Endothelial cell of umbilical vein (primary cell): Measurements from ENCODE around the gene MYO9A. TPM values are rescaled to one million over a fixed set of nuclear protein-coding genes. Genes with fewer than 3 reads are reported as not detected.

Source experiments
- BruUV-seq: library from RNA; stranded (reverse); fragments of 400-500 nt; replicated peaks from 2 replicates; lab custom pipeline; 2021; lab: Mats Ljungman, UMichigan
- CTCF ChIA-PET: fragments of 300-600, 350-600 bp; sonication (Branson Sonifier 250); formaldehyde crosslinking; loops from one replicate; lab custom pipeline; 2021; ENCODE audit warnings: antibody characterized with exemption, inconsistent platforms; lab: Charles Lee
- POLR2A ChIA-PET: fragments of 300-600, 350-600 bp; sonication (Branson Sonifier 250); formaldehyde crosslinking; loops from one replicate; lab custom pipeline; 2021; ENCODE audit warnings: antibody characterized with exemption, inconsistent platforms; lab: Charles Lee
- DNase-seq: peaks from one replicate; pipeline ENCODE4 v3.0.0-alpha.2; 2011; ENCODE audit warnings: low read depth, low spot score
- FAIRE-seq: peaks from 2 replicates; lab custom pipeline; 2011; peaks lifted over from hg19 to GRCh38; lab: Jason Lieb, UNC
- H2AFZ ChIP-seq: 2 replicates; pipeline ENCODE4 v1.6.0; 2012; ENCODE audit warnings: low read depth, low read length, control low read depth, inconsistent platforms
- H3K27ac ChIP-seq: 2 replicates; pipeline ENCODE4 v1.5.1; 2011; ENCODE audit warnings: low read depth, mild to moderate bottlenecking, control low read depth, low read length, moderate library complexity; ENCODE audit not compliant: insufficient read depth
- H3K27me3 ChIP-seq, 2 experiments: 2 replicates each; pipeline versions ENCODE4 v1.6.0 to v1.6.1; 2011; ENCODE audit warnings: low read length in 2 of 2, mixed read lengths in 1 of 2; ENCODE audit not compliant: control insufficient read depth in 2 of 2, insufficient read depth in 2 of 2
- H3K36me3 ChIP-seq, 2 experiments: 2 replicates in 1 of 2; 3 replicates in 1 of 2; pipeline ENCODE4 v1.5.1; 2011; ENCODE audit warnings: low read length in 2 of 2, mild to moderate bottlenecking in 1 of 2, moderate library complexity in 1 of 2; ENCODE audit not compliant: control insufficient read depth in 2 of 2, insufficient read depth in 2 of 2; ENCODE audit errors: extremely low read depth in 1 of 2
- H3K4me1 ChIP-seq: 3 replicates; pipeline ENCODE4 v1.5.1; 2011; ENCODE audit warnings: mild to moderate bottlenecking, low read length; ENCODE audit not compliant: control insufficient read depth, insufficient read depth; ENCODE audit errors: extremely low read depth
- H3K4me2 ChIP-seq: 2 replicates; pipeline ENCODE4 v1.6.1; 2011; ENCODE audit warnings: low read length, control low read depth, mixed read lengths; ENCODE audit not compliant: insufficient read depth
- H3K4me3 ChIP-seq, 3 experiments: fragments of 200-600 bp in 1 of 3; sonication (generic), shearing (Covaris generic) in 1 of 3; replicated peaks in 1 of 3; 2 replicates each; pipeline ENCODE4 v1.5.1; 2011 to 2016; ENCODE audit warnings: control low read depth in 3 of 3, low read length in 3 of 3, mild to moderate bottlenecking in 2 of 3, inconsistent platforms in 1 of 3, low read depth in 1 of 3, moderate library complexity in 1 of 3; ENCODE audit not compliant: insufficient read depth in 1 of 3
- H3K79me2 ChIP-seq: 2 replicates; pipeline ENCODE4 v1.6.0; 2012; ENCODE audit warnings: low read length, inconsistent platforms; ENCODE audit not compliant: control insufficient read depth, insufficient read depth
- H3K9ac ChIP-seq: replicated peaks from 2 replicates; pipeline ENCODE3; 2011; ENCODE audit warnings: low read length, control low read depth; ENCODE audit not compliant: insufficient read depth; ENCODE audit errors: extremely low read depth
- H3K9me1 ChIP-seq: replicated peaks from 3 replicates; pipeline ENCODE4 v1.6.0; 2011; ENCODE audit warnings: mild to moderate bottlenecking, low read length; ENCODE audit not compliant: control insufficient read depth, insufficient read depth; ENCODE audit errors: extremely low read depth
- H3K9me3 ChIP-seq: replicated peaks from 2 replicates; pipeline ENCODE4 v1.5.1; 2012; ENCODE audit warnings: low read length, inconsistent platforms; ENCODE audit not compliant: control insufficient read depth, insufficient read depth
- H4K20me1 ChIP-seq: replicated peaks from 2 replicates; pipeline ENCODE3; 2011; ENCODE audit warnings: mild to moderate bottlenecking, low read length; ENCODE audit not compliant: control insufficient read depth, insufficient read depth; ENCODE audit errors: extremely low read depth
- EZH2 ChIP-seq: IDR thresholded peaks from 2 replicates; pipeline ENCODE4 v1.6.1; 2012; ENCODE audit warnings: borderline replicate concordance, low read depth, mild to moderate bottlenecking, moderate library complexity, low read length, inconsistent platforms; ENCODE audit not compliant: severe bottlenecking
- FOS ChIP-seq: IDR thresholded peaks from 2 replicates; pipeline ENCODE4 v1.6.1; 2011; ENCODE audit warnings: mild to moderate bottlenecking, low read length, moderate library complexity, borderline replicate concordance; ENCODE audit not compliant: insufficient read depth
- GATA2 ChIP-seq: IDR thresholded peaks from 2 replicates; pipeline ENCODE4 v1.7.0; 2011; ENCODE audit warnings: low read depth, mild to moderate bottlenecking, moderate library complexity, mixed read lengths, low read length; ENCODE audit not compliant: insufficient read length, insufficient read depth
- JUN ChIP-seq: IDR thresholded peaks from 2 replicates; pipeline ENCODE4 v1.6.1; 2011; ENCODE audit warnings: borderline replicate concordance, low read depth; ENCODE audit not compliant: insufficient read length, insufficient read depth
- MYC ChIP-seq: IDR thresholded peaks from one replicate; pipeline ENCODE4 v1.6.1; 2011; ENCODE audit warnings: mild to moderate bottlenecking, low read depth, low read length
- POLR2A ChIP-seq: IDR thresholded peaks from 2 replicates; pipeline ENCODE4 v1.6.1; 2012; ENCODE audit warnings: low read depth, mild to moderate bottlenecking, control low read depth, low read length
- POLR2AphosphoS5 ChIP-seq: IDR thresholded peaks from 2 replicates; pipeline ENCODE4 v1.6.1; 2012; ENCODE audit warnings: low read depth, mild to moderate bottlenecking, control low read depth, low read length, moderate library complexity; ENCODE audit not compliant: insufficient read depth
- dilution Hi-C: fragments of 300-500 bp; cut with MboI; formaldehyde crosslinking; loops from one replicate; pipeline ENCODE4 v1.15.0; 2019; ENCODE audit warnings: low sequenced_read_pairs; ENCODE audit not compliant: extremely low pct_ligation_motif_present
- intact Hi-C: fragments of 100-400 bp; cut with micrococcal nuclease; formaldehyde crosslinking; loops from one replicate; pipeline ENCODE4 v1.10.0; 2022
- polyA plus RNA-seq, 4 experiments: library from polyadenylated mRNA; depleted of rRNA in 3 of 4; stranded (reverse) in 3 of 4; unstranded in 1 of 4; fragments of >200 nt; gene quantifications; 2 replicates each; pipeline versions ENCODE4 v1.2.1 to v1.2.3, GENCODE V29; 2011 to 2012; ENCODE audit warnings: missing spikeins in 1 of 4
- total RNA-seq: library from RNA; stranded (reverse); gene quantifications from 2 replicates; pipeline ENCODE4 v1.2.3, GENCODE V29; 2021
- TF ChIP-seq, protein P1 (sequence below), 2 donors: IDR thresholded peaks; 1 replicate in 1 of 2; 2 replicates in 1 of 2; pipeline ENCODE4 v1.5.1; 2011; ENCODE audit warnings: low read length in 2 of 2, mild to moderate bottlenecking in 2 of 2, moderate library complexity in 2 of 2, control low read depth in 1 of 2, inconsistent platforms in 1 of 2, low read depth in 1 of 2; ENCODE audit not compliant: insufficient read depth in 1 of 2; ENCODE audit errors: extremely low read depth in 1 of 2
- TF ChIP-seq, protein P2 (sequence below): IDR thresholded peaks from 2 replicates; pipeline ENCODE4 v1.6.1; 2011; ENCODE audit not compliant: insufficient read depth, insufficient read length

The MYO9A gene
- total and polyA plus RNA-seq, 2 donors (not counting 3 experiments of a cell fraction or from before 2014, with no cell fraction given): 6.4 to 30.3 TPM

DNA sequence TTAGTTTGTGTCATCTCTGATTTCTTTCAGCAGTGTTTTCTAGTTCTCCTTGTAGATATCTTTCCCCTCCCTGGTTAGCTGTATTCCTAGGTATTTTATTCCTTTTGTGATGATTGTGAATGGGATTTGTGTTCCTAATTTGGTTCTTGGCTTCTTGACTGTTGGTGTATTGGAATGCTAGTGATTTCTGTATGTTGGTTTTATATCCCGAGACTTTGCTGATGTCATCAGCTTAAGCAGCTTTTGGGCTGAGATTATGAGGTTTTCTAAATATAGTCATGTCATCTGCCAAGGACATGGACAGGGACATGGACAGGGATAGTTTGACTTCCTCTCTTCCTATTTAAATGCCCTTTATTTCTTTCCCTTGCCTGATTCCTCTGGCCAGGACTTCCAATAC lies 35.8 kb downstream of the MYO9A start:
- Histone ChIP-seq H3K27me3 (no peaks in the 10 kb centered on the region), H3K9me3 (no peaks in the 10 kb centered on the region), H3K27ac (no peak overlapping the region), H3K9me1 (no peaks in the 10 kb centered on the region), H3K4me2 (no peak overlapping the region), H2AFZ (no peak overlapping the region), H4K20me1 (no peaks in the 10 kb centered on the region), H3K4me3 (no peak overlapping the region), H3K79me2 (no peaks in the 10 kb centered on the region), H3K9ac (no peak overlapping the region), H3K4me1 (no peaks in the 10 kb centered on the region), H3K36me3 (no peaks in the 10 kb centered on the region)
- CTCF ChIA-PET: no interaction called here
- FAIRE-seq: no peak
- TF ChIP-seq FOS: no peak
- TF ChIP-seq, protein P1, sequence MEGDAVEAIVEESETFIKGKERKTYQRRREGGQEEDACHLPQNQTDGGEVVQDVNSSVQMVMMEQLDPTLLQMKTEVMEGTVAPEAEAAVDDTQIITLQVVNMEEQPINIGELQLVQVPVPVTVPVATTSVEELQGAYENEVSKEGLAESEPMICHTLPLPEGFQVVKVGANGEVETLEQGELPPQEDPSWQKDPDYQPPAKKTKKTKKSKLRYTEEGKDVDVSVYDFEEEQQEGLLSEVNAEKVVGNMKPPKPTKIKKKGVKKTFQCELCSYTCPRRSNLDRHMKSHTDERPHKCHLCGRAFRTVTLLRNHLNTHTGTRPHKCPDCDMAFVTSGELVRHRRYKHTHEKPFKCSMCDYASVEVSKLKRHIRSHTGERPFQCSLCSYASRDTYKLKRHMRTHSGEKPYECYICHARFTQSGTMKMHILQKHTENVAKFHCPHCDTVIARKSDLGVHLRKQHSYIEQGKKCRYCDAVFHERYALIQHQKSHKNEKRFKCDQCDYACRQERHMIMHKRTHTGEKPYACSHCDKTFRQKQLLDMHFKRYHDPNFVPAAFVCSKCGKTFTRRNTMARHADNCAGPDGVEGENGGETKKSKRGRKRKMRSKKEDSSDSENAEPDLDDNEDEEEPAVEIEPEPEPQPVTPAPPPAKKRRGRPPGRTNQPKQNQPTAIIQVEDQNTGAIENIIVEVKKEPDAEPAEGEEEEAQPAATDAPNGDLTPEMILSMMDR (IDR thresholded peaks at IDR 0.05; ENCODE audit: extremely low read depth in 1 of 2, insufficient read depth in 1 of 2, low read depth in 1 of 2, low read length in 2 of 2): no peak
- TF ChIP-seq POLR2AphosphoS5: no peak
- TF ChIP-seq JUN: no peak
- TF ChIP-seq POLR2A: no peak
- TF ChIP-seq, protein P2, sequence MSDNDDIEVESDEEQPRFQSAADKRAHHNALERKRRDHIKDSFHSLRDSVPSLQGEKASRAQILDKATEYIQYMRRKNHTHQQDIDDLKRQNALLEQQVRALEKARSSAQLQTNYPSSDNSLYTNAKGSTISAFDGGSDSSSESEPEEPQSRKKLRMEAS: no peak
- TF ChIP-seq MYC: no peak
- TF ChIP-seq EZH2: no peak
- no peak for TF ChIP-seq GATA2
- no TSS peak for BruUV-seq
- intact Hi-C loops (no loop called here), dilution Hi-C loops (no loop called here)
- POLR2A ChIA-PET: no interaction called here
- no peak for DNase-seq
